HG03432 (cell line): ENCODE measurements around the gene RPL12.
"Not testable (repeated sequence)": the region's sequence is repeated elsewhere in the genome, so short reads cannot be mapped to it uniquely, and the experiment has no call there.

ENCODE experiments used
- ATAC-seq: cut with Tn5 transposase; IDR thresholded peaks from one replicate; pipeline ENCODE4 v1.9.1; 2021; ENCODE audit warnings: mild to moderate bottlenecking, moderate library complexity; ENCODE audit not compliant: unreplicated experiment

RPL12 gene

GRCh38 chr9:127470662-127471061 is 19.5 kb upstream of the RPL12 start:
- ATAC-seq = no peak

GRCh38 chr9:127467621-127468020 is 16.4 kb upstream of the RPL12 start:
- no peak for ATAC-seq

GRCh38 chr9:127466407-127466917 is 15.3 kb upstream of the RPL12 start:
- not testable (repeated sequence) for ATAC-seq

GRCh38 chr9:127463911-127464310 is 12.7 kb upstream of the RPL12 start:
- ATAC-seq = no peak

- no peak for ATAC-seq
Measured at GRCh38 chr9:127463382-127463781, 12.2 kb upstream of the RPL12 start.

- no peak for ATAC-seq
Measured at GRCh38 chr9:127458921-127459320, 7.7 kb upstream of the RPL12 start.

- no peak for ATAC-seq
Measured at GRCh38 chr9:127457191-127457878, 6.1 kb upstream of the RPL12 start.

- no peak for ATAC-seq
Measured at GRCh38 chr9:127455324-127455992, 4.3 kb upstream of the RPL12 start.

GRCh38 chr9:127452691-127453090 is 1.5 kb upstream of the RPL12 start:
- no peak for ATAC-seq

- peak; percentile 10 for ATAC-seq
Measured at GRCh38 chr9:127451858-127452656, 851 bp upstream of the RPL12 start.

GRCh38 chr9:127451608-127451857 is 327 bp upstream of the RPL12 start:
- ATAC-seq = peak; percentile 23

GRCh38 chr9:127450243-127450760 is 904 bp downstream of the RPL12 start:
- ATAC-seq = peak; percentile 6

GRCh38 chr9:127449332-127449966 is 1.8 kb downstream of the RPL12 start:
- no peak for ATAC-seq

- no peak for ATAC-seq
Measured at GRCh38 chr9:127448112-127448805, 2.9 kb downstream of the RPL12 start.

- ATAC-seq = no peak
Measured at GRCh38 chr9:127447416-127448111, 3.6 kb downstream of the RPL12 start.

GRCh38 chr9:127446713-127447415 is 4.3 kb downstream of the RPL12 start:
- no peak for ATAC-seq

- no peak for ATAC-seq
Measured at GRCh38 chr9:127445851-127446712, 5.1 kb downstream of the RPL12 start.
